ENCODE measurements around the gene NEK11. TPM values are rescaled to one million over a fixed set of nuclear protein-coding genes. Genes with fewer than 3 reads are reported as not detected.

The NEK11 gene
- total and polyA plus RNA-seq, 9 of the 15 experiments (the other 6 are each of a cell fraction or from before 2014, with no cell fraction given): 0.28 to 1.5 (median 0.87) TPM

DNA sequence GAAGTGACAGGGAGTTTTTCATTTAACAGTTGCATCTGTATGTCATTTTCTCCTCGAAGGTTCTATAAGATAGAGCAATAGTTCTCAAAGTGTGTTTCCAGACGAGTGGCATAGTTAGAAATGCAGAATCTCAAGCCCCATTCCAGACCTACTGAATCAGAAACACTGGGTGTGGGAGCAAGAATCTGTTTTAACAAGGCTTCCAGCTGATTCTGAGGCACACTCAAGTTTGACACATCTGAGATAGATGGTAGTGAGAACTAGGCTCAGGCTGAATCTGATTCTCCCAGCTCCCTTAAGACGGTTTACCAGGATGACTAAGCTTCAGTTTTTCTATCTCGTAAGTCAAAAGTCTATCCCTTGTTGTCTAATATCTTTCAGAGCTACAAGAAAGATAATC, 195.1 kb downstream of the NEK11 start (continued):
- TF ChIP-seq, protein P1, sequence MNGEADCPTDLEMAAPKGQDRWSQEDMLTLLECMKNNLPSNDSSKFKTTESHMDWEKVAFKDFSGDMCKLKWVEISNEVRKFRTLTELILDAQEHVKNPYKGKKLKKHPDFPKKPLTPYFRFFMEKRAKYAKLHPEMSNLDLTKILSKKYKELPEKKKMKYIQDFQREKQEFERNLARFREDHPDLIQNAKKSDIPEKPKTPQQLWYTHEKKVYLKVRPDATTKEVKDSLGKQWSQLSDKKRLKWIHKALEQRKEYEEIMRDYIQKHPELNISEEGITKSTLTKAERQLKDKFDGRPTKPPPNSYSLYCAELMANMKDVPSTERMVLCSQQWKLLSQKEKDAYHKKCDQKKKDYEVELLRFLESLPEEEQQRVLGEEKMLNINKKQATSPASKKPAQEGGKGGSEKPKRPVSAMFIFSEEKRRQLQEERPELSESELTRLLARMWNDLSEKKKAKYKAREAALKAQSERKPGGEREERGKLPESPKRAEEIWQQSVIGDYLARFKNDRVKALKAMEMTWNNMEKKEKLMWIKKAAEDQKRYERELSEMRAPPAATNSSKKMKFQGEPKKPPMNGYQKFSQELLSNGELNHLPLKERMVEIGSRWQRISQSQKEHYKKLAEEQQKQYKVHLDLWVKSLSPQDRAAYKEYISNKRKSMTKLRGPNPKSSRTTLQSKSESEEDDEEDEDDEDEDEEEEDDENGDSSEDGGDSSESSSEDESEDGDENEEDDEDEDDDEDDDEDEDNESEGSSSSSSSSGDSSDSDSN (IDR thresholded peaks at IDR 0.05; ENCODE audit: borderline replicate concordance in 1 of 2, low read depth in 2 of 2, low read length in 2 of 2): no peak
- TF ChIP-seq, protein P2, sequence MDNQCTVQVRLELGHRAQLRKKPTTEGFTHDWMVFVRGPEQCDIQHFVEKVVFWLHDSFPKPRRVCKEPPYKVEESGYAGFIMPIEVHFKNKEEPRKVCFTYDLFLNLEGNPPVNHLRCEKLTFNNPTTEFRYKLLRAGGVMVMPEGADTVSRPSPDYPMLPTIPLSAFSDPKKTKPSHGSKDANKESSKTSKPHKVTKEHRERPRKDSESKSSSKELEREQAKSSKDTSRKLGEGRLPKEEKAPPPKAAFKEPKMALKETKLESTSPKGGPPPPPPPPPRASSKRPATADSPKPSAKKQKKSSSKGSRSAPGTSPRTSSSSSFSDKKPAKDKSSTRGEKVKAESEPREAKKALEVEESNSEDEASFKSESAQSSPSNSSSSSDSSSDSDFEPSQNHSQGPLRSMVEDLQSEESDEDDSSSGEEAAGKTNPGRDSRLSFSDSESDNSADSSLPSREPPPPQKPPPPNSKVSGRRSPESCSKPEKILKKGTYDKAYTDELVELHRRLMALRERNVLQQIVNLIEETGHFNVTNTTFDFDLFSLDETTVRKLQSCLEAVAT (IDR thresholded peaks at IDR 0.05): no peak
- TF ChIP-seq, protein P3, sequence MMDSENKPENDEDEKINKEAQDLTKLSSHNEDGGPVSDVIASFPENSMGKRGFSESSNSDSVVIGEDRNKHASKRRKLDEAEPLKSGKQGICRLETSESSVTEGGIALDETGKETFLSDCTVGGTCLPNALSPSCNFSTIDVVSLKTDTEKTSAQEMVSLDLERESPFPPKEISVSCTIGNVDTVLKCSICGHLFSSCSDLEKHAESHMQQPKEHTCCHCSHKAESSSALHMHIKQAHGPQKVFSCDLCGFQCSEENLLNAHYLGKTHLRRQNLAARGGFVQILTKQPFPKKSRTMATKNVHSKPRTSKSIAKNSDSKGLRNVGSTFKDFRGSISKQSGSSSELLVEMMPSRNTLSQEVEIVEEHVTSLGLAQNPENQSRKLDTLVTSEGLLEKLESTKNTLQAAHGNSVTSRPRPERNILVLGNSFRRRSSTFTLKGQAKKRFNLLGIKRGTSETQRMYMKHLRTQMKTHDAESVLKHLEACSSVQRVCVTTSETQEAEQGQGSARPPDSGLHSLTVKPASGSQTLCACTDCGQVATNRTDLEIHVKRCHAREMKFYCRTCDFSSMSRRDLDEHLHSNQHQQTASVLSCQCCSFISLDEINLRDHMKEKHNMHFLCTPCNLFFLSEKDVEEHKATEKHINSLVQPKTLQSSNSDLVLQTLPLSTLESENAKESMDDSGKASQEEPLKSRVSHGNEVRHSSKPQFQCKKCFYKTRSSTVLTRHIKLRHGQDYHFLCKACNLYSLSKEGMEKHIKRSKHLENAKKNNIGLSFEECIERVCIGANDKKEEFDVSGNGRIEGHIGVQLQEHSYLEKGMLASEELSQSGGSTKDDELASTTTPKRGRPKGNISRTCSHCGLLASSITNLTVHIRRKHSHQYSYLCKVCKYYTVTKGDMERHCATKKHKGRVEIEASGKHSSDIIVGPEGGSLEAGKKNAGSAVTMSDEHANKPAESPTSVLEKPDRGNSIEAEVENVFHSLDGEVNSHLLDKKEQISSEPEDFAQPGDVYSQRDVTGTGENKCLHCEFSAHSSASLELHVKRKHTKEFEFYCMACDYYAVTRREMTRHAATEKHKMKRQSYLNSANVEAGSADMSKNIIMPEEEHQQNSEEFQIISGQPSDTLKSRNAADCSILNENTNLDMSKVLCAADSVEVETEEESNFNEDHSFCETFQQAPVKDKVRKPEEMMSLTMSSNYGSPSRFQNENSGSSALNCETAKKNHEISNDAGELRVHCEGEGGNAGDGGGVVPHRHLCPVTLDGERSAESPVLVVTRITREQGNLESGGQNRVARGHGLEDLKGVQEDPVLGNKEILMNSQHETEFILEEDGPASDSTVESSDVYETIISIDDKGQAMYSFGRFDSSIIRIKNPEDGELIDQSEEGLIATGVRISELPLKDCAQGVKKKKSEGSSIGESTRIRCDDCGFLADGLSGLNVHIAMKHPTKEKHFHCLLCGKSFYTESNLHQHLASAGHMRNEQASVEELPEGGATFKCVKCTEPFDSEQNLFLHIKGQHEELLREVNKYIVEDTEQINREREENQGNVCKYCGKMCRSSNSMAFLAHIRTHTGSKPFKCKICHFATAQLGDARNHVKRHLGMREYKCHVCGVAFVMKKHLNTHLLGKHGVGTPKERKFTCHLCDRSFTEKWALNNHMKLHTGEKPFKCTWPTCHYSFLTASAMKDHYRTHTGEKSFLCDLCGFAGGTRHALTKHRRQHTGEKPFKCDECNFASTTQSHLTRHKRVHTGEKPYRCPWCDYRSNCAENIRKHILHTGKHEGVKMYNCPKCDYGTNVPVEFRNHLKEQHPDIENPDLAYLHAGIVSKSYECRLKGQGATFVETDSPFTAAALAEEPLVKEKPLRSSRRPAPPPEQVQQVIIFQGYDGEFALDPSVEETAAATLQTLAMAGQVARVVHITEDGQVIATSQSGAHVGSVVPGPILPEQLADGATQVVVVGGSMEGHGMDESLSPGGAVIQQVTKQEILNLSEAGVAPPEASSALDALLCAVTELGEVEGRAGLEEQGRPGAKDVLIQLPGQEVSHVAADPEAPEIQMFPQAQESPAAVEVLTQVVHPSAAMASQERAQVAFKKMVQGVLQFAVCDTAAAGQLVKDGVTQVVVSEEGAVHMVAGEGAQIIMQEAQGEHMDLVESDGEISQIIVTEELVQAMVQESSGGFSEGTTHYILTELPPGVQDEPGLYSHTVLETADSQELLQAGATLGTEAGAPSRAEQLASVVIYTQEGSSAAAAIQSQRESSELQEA (IDR thresholded peaks at IDR 0.05; ENCODE audit: low read depth): no peak
